Activated gamma-delta T cell treated with Interleukin-2 at 50 U/mL for 16 hours (primary cell): ENCODE measurements around the gene ZDBF2.
"Not testable (repeated sequence)": the region's sequence is repeated elsewhere in the genome, so short reads cannot be mapped to it uniquely, and the experiment has no call there.

ENCODE experiments used
- DNase-seq: peaks from one replicate; pipeline ENCODE4 v3.0.0-alpha.2; 2020

Gene ZDBF2

GRCh38 chr2:206336861-206337260 lies 62.4 kb downstream of the ZDBF2 start:
- DNase-seq = no peak

GRCh38 chr2:206337956-206338355 lies 63.5 kb downstream of the ZDBF2 start:
- no peak for DNase-seq

- no peak for DNase-seq
Measured at GRCh38 chr2:206341396-206341795, 66.9 kb downstream of the ZDBF2 start.

GRCh38 chr2:206343144-206343543 lies 68.7 kb downstream of the ZDBF2 start:
- no peak for DNase-seq

GRCh38 chr2:206343816-206344215 lies 69.4 kb downstream of the ZDBF2 start:
- no peak for DNase-seq

- DNase-seq = no peak
Measured at GRCh38 chr2:206345606-206346005, 71.1 kb downstream of the ZDBF2 start.

GRCh38 chr2:206349375-206349774 lies 74.9 kb downstream of the ZDBF2 start:
- no peak for DNase-seq

GRCh38 chr2:206352571-206352970 lies 78.1 kb downstream of the ZDBF2 start:
- DNase-seq = no peak

- no peak for DNase-seq
Measured at GRCh38 chr2:206353685-206354084, 79.2 kb downstream of the ZDBF2 start.

- DNase-seq = no peak
Measured at GRCh38 chr2:206354129-206354528, 79.7 kb downstream of the ZDBF2 start.

- not testable (repeated sequence) for DNase-seq
Measured at GRCh38 chr2:206356840-206357239, 82.4 kb downstream of the ZDBF2 start.

GRCh38 chr2:206360840-206361239 lies 86.4 kb downstream of the ZDBF2 start:
- DNase-seq = not testable (repeated sequence)

- DNase-seq = no peak
Measured at GRCh38 chr2:206361407-206362045, 87.1 kb downstream of the ZDBF2 start.
